ENCODE data around the gene EXOSC6.
"Not testable (repeated sequence)": the region's sequence is repeated elsewhere in the genome, so short reads cannot be mapped to it uniquely, and the experiment has no call there.

The EXOSC6 gene

DNA sequence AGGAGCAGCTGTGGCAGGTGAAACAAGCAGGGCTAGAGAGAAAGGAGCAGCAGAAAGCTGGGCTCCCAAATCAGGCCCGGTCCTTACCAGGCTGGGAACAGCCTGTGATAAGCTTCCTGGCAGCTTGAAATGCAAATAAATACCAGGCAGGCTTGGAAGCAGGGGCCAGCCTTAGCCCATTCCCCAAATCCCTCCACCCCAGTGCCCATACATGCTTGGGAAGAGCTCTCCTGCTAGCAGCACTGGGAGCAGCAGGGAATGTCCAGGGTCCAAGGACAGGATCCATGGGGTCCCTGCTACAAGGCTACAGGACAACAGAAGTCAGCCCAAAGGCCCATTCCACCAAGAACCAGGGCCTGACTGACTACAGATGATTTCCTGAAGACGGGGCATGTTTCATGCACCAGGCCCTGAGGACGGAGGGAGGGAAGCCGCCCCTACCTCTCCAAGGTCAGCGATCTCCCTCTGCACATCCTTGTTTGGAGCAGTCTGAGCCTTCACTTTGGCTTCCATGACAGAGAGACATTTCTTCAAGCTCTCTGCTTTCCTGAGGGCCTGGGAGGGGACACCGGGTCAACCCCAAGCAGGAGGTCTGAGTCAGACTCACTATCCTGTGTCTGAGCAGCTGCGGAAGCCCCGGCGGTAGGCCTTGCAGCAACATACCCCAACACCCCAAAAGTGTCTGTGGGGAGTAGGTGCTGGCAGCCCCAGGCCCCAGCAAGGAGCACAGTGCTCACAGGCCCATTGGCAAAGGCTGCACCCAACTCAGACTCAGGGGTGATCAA, 2.6 kb upstream of the EXOSC6 start:
- no peak for DNase-seq

GRCh38 chr16:70253291-70254106, 1.8 kb upstream of the EXOSC6 start:
- no peak for DNase-seq

DNA sequence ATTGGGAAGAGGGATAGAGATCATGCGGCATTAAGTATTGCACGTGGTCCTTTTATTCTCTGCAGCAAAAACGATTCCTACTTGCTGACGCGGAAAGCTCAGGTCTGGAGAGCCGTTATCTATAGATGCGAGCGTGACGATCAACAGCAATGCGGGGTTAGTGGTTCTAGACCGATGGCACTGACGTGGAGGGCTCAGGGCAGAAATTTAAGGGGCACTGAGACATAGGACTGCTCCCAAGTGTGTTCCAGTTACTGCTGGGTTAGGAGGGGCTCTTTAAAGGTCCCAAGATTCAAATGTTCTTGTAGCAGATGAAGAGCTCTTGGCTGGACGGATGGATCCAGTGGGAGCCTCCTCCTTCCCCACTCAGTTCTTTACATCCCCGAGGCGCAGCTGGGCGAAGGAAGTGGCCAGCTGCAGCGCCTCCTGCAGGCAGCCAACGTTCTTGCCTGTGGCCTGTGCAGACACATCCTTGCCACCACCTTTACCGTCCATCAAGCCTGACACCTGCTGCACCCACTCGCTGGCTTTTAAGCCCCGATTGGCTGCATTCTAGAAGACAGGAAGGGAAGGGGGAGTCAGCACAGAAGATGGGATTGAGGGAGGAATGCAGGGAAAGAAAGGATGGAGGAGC, 732 bp upstream of the EXOSC6 start:
- no peak for DNase-seq

GRCh38 chr16:70250748-70251628, 752 bp downstream of the EXOSC6 start:
- peak; percentile 58 for DNase-seq

GRCh38 chr16:70249697-70250096, 2.0 kb downstream of the EXOSC6 start:
- DNase-seq: not testable (repeated sequence)

DNA sequence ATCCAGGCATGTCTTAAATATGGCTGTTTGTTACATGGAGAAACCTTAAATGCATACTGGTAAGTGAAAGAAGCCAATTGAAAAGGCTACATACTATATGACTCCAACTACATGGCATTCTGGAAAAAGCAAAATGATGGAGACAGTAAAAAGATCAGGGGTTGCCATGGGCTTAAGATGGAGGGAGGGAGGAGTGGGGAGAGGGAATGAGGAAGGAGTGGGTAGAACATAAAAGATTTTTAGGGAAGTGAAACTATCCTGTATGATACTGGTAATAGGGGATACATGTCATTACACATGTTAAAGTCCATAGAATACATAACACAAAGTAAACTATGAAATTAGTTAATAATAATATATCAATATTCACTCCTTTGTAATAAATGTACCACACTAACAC, 13.0 kb downstream of the EXOSC6 start:
- DNase-seq: not testable (repeated sequence)

- DNase-seq: not testable (repeated sequence)
Observed at GRCh38 chr16:70231831-70232230, 19.9 kb downstream of the EXOSC6 start.

DNA sequence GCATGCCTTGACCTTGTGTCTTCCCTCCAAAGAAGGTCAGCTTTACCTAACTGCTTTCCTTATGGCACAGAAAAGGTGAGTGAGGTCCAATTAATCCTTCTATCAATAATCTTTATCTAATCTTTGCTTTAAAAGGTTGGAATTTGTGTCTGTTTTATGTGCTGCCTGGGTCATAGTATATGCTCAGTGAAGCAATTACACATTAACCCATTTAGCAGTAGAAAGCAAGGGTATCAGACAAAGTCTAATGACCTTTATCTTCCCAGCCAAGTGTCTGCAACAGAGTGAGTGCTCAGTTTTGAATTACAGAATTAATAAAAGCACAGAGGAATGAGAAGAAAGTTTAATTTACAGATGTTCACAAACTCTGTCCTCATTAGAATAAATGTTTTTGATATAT, 25.7 kb downstream of the EXOSC6 start:
- not testable (repeated sequence) for DNase-seq

DNA sequence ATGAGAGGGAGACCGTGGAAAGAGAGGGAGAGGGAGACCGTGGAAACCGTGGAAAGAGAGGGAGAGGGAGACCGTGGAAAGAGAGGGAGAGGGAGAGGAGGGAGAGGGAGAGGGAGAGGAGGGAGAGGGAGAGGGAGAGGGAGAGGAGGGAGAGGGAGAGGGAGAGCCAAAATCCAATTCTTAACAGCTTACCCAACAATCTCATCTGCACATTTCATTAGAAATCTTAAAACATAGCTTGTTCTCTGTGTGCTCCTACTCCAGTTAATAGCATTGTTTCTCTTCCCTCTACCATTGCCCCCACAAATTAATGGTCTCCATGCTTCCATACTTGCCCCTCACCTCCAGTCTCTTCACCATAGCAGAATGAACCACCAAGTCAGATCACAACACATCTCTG, 26.3 kb downstream of the EXOSC6 start:
- DNase-seq: not testable (repeated sequence)

DNA sequence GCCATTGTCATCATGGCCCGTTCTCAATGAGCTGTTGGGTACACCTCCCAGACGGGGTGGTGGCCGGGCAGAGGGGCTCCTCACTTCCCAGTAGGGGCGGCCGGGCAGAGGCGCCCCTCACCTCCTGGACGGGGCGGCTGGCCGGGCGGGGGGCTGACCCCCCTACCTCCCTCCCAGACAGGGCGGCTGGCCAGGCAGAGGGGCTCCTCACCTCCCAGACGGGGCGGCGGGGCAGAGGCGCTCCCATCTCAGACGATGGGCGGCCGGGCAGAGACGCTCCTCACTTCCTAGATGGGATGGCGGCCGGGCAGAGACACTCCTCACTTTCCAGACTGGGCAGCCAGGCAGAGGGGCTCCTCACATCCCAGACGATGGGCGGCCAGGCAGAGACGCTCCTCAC, 27.1 kb downstream of the EXOSC6 start:
- not testable (repeated sequence) for DNase-seq

DNA sequence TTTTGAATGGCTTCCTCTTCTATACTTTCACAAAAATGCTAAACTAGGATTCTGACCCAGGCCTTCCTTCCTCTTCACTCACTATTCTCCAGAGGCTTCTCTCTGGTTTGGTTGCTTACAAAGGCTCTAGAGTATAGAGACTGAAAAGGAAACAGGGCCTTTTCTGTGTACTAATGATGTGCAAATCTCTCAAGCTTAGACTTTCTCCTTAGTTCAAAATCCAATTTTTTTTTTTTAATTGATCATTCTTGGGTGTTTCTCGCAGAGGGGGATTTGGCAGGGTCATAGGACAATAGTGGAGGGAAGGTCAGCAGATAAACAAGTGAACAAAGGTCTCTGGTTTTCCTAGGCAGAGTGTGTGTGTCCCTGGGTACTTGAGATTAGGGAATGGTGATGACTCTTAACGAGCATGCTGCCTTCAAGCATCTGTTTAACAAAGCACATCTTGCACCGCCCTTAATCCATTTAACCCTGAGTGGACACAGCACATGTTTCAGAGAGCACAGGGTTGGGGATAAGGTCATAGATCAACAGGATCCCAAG, 27.7 kb downstream of the EXOSC6 start:
- not testable (repeated sequence) for DNase-seq

- DNase-seq: not testable (repeated sequence)
Observed at GRCh38 chr16:70223216-70223615, 28.5 kb downstream of the EXOSC6 start.

DNA sequence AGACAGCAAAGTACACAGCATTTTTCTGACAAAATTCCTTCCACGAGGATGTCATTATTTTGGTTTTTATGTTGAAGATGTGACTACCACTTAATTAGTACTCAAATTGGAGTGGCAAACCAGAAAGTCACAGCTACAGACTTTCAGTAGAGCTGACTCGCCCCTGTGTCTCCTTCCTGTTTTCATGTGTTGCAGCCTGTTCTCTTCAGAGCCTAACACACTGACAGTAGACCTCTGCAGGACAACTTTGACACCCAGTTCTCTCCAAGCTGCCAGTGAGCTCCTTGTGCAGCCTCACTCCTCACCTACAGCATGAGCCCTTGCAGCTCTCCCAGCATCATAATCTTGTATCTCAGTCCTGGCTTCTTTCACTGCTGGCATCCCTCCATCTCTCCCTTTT, 29.2 kb downstream of the EXOSC6 start:
- DNase-seq: not testable (repeated sequence)

- not testable (repeated sequence) for DNase-seq
Observed at GRCh38 chr16:70218586-70218985, 33.2 kb downstream of the EXOSC6 start.

DNA sequence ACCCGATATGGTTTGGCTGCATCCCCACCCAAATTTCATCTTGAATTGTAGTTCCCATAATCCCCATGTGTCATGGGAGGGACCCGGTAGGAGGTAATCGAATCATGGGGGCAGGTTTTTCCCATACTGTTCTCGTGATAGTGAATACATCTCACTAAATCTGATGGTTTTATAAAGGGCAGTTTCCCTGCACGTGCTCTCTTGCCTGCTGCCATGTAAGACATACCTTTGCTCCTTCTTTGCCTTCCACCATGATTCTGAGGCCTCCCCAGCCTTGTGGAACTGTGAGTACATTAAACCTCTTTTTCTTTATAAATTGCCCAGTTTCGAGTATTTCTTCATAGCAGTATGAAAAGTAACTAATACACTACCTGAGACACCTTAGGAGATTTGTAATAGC, 45.4 kb downstream of the EXOSC6 start:
- DNase-seq: not testable (repeated sequence)

DNA sequence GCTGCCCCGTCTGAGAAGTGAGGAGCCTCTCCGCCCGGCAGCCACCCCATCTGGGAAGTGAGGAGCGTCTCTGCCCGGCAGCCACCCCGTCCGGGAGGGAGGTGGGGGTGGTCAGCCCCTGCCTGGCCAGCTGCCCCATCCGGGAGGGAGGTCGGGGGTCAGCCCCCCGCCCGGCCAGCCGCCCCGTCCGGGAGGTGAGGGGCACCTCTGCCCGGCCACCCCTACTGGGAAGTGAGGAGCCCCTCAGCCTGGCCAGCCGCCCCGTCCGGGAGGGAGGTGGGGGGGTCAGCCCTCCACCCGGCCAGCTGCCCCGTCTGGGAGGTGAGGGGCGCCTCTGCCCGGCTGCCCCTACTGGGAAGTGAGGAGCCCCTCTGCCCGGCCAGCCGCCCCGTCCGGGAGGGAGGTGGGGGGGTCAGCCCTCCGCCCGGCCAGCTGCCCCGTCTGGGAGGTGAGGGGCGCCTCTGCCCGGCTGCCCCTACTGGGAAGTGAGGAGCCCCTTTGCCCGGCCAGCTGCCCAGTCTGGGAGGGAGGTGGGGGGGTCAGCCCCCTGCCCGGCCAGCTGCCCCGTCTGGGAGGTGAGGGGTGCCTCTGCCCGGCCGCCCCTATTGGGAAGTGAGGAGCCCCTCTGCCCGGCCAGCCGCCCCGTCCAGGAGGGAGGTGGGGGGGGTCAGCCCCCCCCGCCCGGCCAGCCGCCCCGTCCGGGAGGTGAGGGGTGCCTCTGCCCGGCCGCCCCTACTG, 46.9 kb downstream of the EXOSC6 start:
- not testable (repeated sequence) for DNase-seq

DNA sequence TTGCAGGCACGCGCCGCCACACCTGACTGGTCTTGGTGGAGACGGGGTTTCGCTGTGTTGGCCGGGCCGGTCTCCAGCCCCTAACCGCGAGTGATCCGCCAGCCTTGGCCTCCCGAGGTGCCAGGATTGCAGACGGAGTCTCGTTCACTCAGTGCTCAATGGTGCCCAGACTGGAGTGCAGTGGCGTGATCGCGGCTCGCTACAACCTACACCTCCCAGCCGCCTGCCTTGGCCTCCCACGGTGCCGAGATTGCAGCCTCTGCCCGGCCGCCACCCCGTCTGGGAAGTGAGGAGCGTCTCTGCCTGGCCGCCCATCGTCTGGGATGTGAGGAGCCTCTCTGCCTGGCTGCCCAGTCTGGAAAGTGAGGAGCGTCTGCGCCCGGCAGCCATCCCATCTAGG, 47.7 kb downstream of the EXOSC6 start:
- DNase-seq: not testable (repeated sequence)

DNA sequence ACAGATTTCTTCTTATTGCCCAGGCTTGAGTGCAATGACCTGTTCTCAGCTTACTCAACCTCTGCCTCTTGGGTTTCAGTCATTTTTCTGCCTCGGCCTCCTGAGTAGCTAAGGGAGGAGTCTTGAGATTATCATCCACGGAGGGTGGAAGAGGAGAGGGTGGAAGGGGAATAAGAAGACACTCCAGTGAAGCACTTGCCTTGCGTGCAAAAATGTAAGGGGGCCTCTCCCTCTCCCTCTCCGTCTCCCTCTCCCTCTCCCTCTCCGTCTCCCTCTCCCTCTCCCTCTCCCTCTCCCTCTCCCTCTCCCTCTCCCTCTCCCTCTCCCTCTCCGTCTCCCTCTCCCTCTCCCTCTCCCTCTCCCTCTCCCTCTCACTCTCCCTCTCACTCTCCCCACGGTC, 48.2 kb downstream of the EXOSC6 start:
- DNase-seq: not testable (repeated sequence)

DNA sequence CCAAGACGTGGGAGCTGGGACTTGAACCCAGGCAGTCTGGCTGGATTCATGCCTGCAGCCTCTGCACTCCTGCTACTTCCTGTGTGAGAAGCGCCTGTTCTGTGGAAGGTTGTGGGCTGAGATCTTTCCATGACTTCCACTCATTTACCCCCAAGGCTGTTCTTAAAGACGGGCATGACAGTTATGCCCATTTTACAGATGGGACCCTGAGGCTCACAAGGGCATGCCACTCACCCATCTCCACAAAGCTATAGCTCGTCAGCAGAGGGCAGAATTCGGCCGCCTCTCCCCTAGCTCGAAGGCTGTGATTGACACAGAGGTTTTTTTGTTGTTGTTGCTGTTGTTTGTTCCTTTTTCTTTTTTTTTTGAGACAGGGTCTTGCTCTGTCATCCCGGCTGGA, 51.7 kb downstream of the EXOSC6 start:
- not testable (repeated sequence) for DNase-seq

DNA sequence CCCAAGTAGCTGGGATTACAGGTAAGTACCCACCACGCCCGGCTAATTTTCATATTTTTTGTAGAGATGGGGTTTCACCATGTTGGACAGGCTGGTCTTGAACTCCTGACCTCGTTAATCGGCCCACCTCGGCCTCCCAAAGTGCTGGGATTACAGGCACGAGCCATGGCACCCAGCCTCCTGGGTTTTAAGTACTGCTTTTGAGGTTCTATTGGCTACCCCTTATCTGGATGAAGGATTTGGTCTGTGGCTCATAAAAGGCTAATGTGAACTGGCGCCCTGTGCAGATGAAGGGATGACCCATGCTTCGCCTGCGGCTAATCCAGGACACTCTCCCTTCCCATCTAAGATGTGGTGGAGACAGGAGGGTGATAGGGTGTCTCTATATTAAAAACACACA, 52.6 kb downstream of the EXOSC6 start:
- not testable (repeated sequence) for DNase-seq

DNA sequence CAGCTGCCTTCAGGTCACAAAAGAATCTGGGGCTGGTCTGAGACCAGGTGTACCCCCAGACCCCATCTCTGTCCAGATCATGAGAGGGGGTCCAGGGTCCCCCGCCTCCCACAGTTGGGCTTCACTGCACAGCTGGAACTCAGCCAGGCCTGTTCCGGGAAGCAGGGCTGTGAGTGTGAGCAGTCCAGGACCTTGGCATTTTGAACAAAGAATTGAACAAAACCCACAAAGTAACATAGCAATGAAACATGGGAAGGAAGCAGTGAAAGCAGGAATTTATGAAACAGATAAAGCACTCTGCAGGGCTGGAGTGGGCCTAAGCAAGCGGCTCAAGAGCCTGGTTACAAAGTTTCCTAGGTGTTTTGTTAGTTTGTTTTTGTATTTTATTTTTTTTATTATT, 53.1 kb downstream of the EXOSC6 start:
- not testable (repeated sequence) for DNase-seq

Data from right forelimb (tissue), 1 donor.